WTC11 (cell line): ENCODE results near the gene FRS2.

Experiments used
- CDX4 ChIP-seq: fragments of 250-450 bp; sonication (Bioruptor Pico); IDR thresholded peaks from 2 replicates; pipeline ENCODE4 v1.9.0; 2021; ENCODE audit warnings: moderate library complexity, mild to moderate bottlenecking, inconsistent platforms, borderline replicate concordance
- CREB1 ChIP-seq: sonication (generic); formaldehyde crosslinking; IDR thresholded peaks from 2 replicates; pipeline ENCODE4 v1.8.0; 2023; ENCODE audit warnings: mild to moderate bottlenecking, missing genetic modification reagents
- CTCF ChIP-seq: fragments of 200-600 bp; IDR thresholded peaks from 2 replicates; pipeline ENCODE4 v1.8.0; 2022; ENCODE audit warnings: antibody characterized with exemption

GRCh38 chr12:69569236-69569635 lies 99.0 kb downstream of the FRS2 start:
- no peak for TF ChIP-seq CDX4 (CRISPR knock-in tag)
- no peak for TF ChIP-seq CREB1 (CRISPR knock-in tag)
- TF ChIP-seq CTCF, result no peak
